Astrocyte (in vitro differentiated cells and primary cell): Measurements from ENCODE around the gene ORM1. TPM values are rescaled to one million over a fixed set of nuclear protein-coding genes. Genes with fewer than 3 reads are reported as not detected.

Experiments
- DNase-seq: peaks from one replicate; pipeline ENCODE4 v3.0.0-alpha.2; 2010; ENCODE audit warnings: low read depth
- FAIRE-seq: peaks from 2 replicates; lab custom pipeline; 2011; peaks lifted over from hg19 to GRCh38; lab: Jason Lieb, UNC
- H2AFZ ChIP-seq: 2 replicates; pipeline ENCODE4 v1.6.0; 2012; ENCODE audit warnings: low read depth, low read length, inconsistent platforms
- H3K27ac ChIP-seq: 2 replicates; pipeline ENCODE4 v1.5.1; 2011; ENCODE audit warnings: low read depth, low read length, inconsistent platforms
- H3K27me3 ChIP-seq: 2 replicates; pipeline ENCODE4 v1.6.0; 2011; ENCODE audit warnings: low read length, inconsistent platforms; ENCODE audit not compliant: insufficient read depth
- H3K36me3 ChIP-seq: 2 replicates; pipeline ENCODE4 v1.5.1; 2011; ENCODE audit warnings: low read length, inconsistent platforms; ENCODE audit not compliant: insufficient read depth
- H3K4me1 ChIP-seq: 2 replicates; pipeline ENCODE4 v1.5.1; 2011; ENCODE audit warnings: low read length, inconsistent platforms; ENCODE audit not compliant: insufficient read depth
- H3K4me2 ChIP-seq: 2 replicates; pipeline ENCODE4 v1.6.0; 2012; ENCODE audit warnings: low read length, inconsistent platforms
- H3K4me3 ChIP-seq: 2 replicates; pipeline ENCODE4 v1.5.1; 2011; ENCODE audit warnings: low read depth, mild to moderate bottlenecking, low read length, inconsistent platforms; ENCODE audit not compliant: insufficient read depth
- H3K79me2 ChIP-seq: 2 replicates; pipeline ENCODE4 v1.6.0; 2012; ENCODE audit warnings: mild to moderate bottlenecking, low read length, inconsistent platforms; ENCODE audit not compliant: insufficient read depth
- H3K9ac ChIP-seq: 2 replicates; pipeline ENCODE4 v1.6.0; 2012; ENCODE audit warnings: mild to moderate bottlenecking, low read length, inconsistent platforms
- H3K9me3 ChIP-seq: 2 replicates; pipeline ENCODE4 v1.5.1; 2012; ENCODE audit warnings: low read depth, mild to moderate bottlenecking, low read length, inconsistent platforms; ENCODE audit not compliant: insufficient read depth
- H4K20me1 ChIP-seq: 2 replicates; pipeline ENCODE4 v1.6.0; 2012; ENCODE audit warnings: low read length, inconsistent platforms; ENCODE audit not compliant: insufficient read depth
- H3K27ac Mint-ChIP-seq: one replicate; pipeline ENCODE4 v1.8.0; 2021; ENCODE audit warnings: mild to moderate bottlenecking, mixed read lengths; ENCODE audit not compliant: unreplicated experiment
- H3K27me3 Mint-ChIP-seq: one replicate; pipeline ENCODE4 v1.8.0; 2021; ENCODE audit warnings: low read depth, mixed read lengths; ENCODE audit not compliant: unreplicated experiment
- H3K36me3 Mint-ChIP-seq: one replicate; pipeline ENCODE4 v1.8.0; 2021; ENCODE audit warnings: low read depth, mixed read lengths; ENCODE audit not compliant: unreplicated experiment
- H3K4me1 Mint-ChIP-seq: one replicate; pipeline ENCODE4 v1.8.0; 2021; ENCODE audit warnings: low read depth, mixed read lengths; ENCODE audit not compliant: unreplicated experiment
- H3K4me3 Mint-ChIP-seq: one replicate; pipeline ENCODE4 v1.8.0; 2021; ENCODE audit warnings: mild to moderate bottlenecking, moderate library complexity, mixed read lengths; ENCODE audit not compliant: unreplicated experiment
- H3K9me3 Mint-ChIP-seq: one replicate; pipeline ENCODE4 v1.8.0; 2021; ENCODE audit warnings: mild to moderate bottlenecking, mixed read lengths; ENCODE audit not compliant: unreplicated experiment
- CTCF ChIP-seq: IDR thresholded peaks from 2 replicates; pipeline ENCODE4 v1.5.1; 2011; ENCODE audit warnings: low read depth, mild to moderate bottlenecking, inconsistent platforms, low read length, moderate library complexity; ENCODE audit not compliant: insufficient read depth
- EZH2 ChIP-seq: IDR thresholded peaks from 2 replicates; pipeline ENCODE4 v1.6.1; 2012; ENCODE audit warnings: mild to moderate bottlenecking, low read length, inconsistent platforms; ENCODE audit not compliant: insufficient read depth
- total RNA-seq: library from RNA; stranded (reverse); gene quantifications from 2 replicates; pipeline ENCODE4 v1.2.1, GENCODE V29; 2021

ORM1 gene
- total RNA-seq, 1 donor from 2014 or later, result not detected

- Histone ChIP-seq H2AFZ (no peak overlapping the region), H3K4me1 (peaks cover 62% of the 10 kb centered on the region), H3K79me2 (no peaks in the 10 kb centered on the region), H3K4me2 (no peak overlapping the region), H3K9me3 (no peaks in the 10 kb centered on the region), H3K9ac (no peak overlapping the region), H4K20me1 (no peaks in the 10 kb centered on the region), H3K36me3 (no peaks in the 10 kb centered on the region), H3K27me3 (no peaks in the 10 kb centered on the region), H3K4me3 (no peak overlapping the region), H3K27ac (no peak overlapping the region)
- H3K36me3 Mint-ChIP-seq, result peaks cover 21% of the 10 kb centered on the region
- no peak for TF ChIP-seq EZH2
- no peak for TF ChIP-seq CTCF
- H3K4me1 Mint-ChIP-seq, result peaks cover 50% of the 10 kb centered on the region
- FAIRE-seq, result no peak
- H3K27ac Mint-ChIP-seq, result peak overlapping the region; percentile 26
- no peak overlapping the region for H3K4me3 Mint-ChIP-seq
- no peaks in the 10 kb centered on the region for H3K9me3 Mint-ChIP-seq
- H3K27me3 Mint-ChIP-seq, result no peaks in the 10 kb centered on the region
- no peak for DNase-seq
Observed at GRCh38 chr9:114283551-114284111, 39.3 kb upstream of the ORM1 start.

GRCh38 chr9:114284316-114285060, 38.4 kb upstream of the ORM1 start:
- Histone ChIP-seq H3K4me1 (peaks cover 56% of the 10 kb centered on the region), H3K27ac (no peak overlapping the region)
- DNase-seq, result no peak

More at GRCh38 chr9:114284316-114285060, 38.4 kb upstream of the ORM1 start:
- Mint-ChIP-seq H3K27ac (peak overlapping the region; percentile 28), H3K36me3 (peaks cover 21% of the 10 kb centered on the region), H3K27me3 (no peaks in the 10 kb centered on the region), H3K4me1 (peaks cover 44% of the 10 kb centered on the region), H3K9me3 (no peaks in the 10 kb centered on the region), H3K4me3 (peak overlapping the region; percentile 9)
- TF ChIP-seq CTCF (no peak), EZH2 (no peak)
- no peak overlapping the region for H2AFZ ChIP-seq
- no peaks in the 10 kb centered on the region for H3K36me3 ChIP-seq
- H3K79me2 ChIP-seq, result no peaks in the 10 kb centered on the region
- H3K4me2 ChIP-seq, result peak overlapping the region; percentile 11
- no peaks in the 10 kb centered on the region for H3K9me3 ChIP-seq
- no peak overlapping the region for H3K4me3 ChIP-seq
- H3K27me3 ChIP-seq, result no peaks in the 10 kb centered on the region
- H3K9ac ChIP-seq, result peak overlapping the region; percentile 19
- no peaks in the 10 kb centered on the region for H4K20me1 ChIP-seq
- FAIRE-seq, result no peak
